A549 (cell line): ENCODE results near the gene RIIAD1. TPM values are rescaled to one million over a fixed set of nuclear protein-coding genes. Genes with fewer than 3 reads are reported as not detected.

Source experiments
- ATAC-seq, 2 experiments: fragments of 200-7000 bp in 1 of 2; fragments of >200 bp in 1 of 2; cut with Nextera tagmentation in 1 of 2; cut with Tn5 transposase in 1 of 2; 3 replicates each; pipeline versions ENCODE4 v1.8.0 to v1.9.1; 2018 to 2020; ENCODE audit warnings: mild to moderate bottlenecking in 1 of 2, moderate library complexity in 1 of 2
- CTCF ChIA-PET: fragments of 300-600 bp; sonication (Branson Sonifier 250); formaldehyde crosslinking; extraction: SDS; loops from one replicate; lab custom pipeline; 2021; ENCODE audit warnings: antibody characterized with exemption, inconsistent platforms; lab: Yijun Ruan, JAX
- POLR2A ChIA-PET: fragments of 350-600 bp; formaldehyde crosslinking; extraction: SDS; loops from one replicate; lab custom pipeline; 2021; ENCODE audit warnings: antibody characterized with exemption, inconsistent platforms; lab: Yijun Ruan, JAX
- DNase-seq, 2 experiments: peaks; one replicate each; pipeline versions ENCODE4 v3.0.0 to v3.0.0-alpha.2; 2011 to 2016; ENCODE audit warnings: low read depth in 1 of 2, low spot score in 1 of 2
- FAIRE-seq: peaks from 2 replicates; lab custom pipeline; 2011; peaks lifted over from hg19 to GRCh38; lab: Jason Lieb, UNC
- H3K27ac ChIP-seq, 2 experiments: fragments of >200 bp; sonication (Bioruptor Twin); formaldehyde crosslinking; 3 replicates each; pipeline ENCODE4 v1.5.1; 2016 to 2017
- H3K4me1 ChIP-seq: fragments of >200 bp; sonication (Bioruptor Twin); formaldehyde crosslinking; 3 replicates; pipeline ENCODE4 v1.6.1; 2016
- H3K4me2 ChIP-seq: fragments of >200 bp; sonication (Bioruptor Twin); formaldehyde crosslinking; 3 replicates; pipeline ENCODE4 v1.6.1; 2016
- H3K4me3 ChIP-seq: fragments of >200 bp; sonication (Bioruptor Twin); formaldehyde crosslinking; 3 replicates; pipeline ENCODE4 v1.5.1; 2016
- H3K9me3 ChIP-seq: fragments of >200 bp; sonication (Bioruptor Twin); formaldehyde crosslinking; 3 replicates; pipeline ENCODE4 v1.6.1; 2016
- BHLHE40 ChIP-seq: IDR thresholded peaks from 2 replicates; pipeline ENCODE4 v1.6.1; 2012; ENCODE audit warnings: low read depth, low read length, inconsistent platforms
- CBX2 ChIP-seq: fragments of 200-600 bp; sonication (generic); IDR thresholded peaks from 2 replicates; pipeline ENCODE4 v1.6.1; 2016; ENCODE audit warnings: low read depth, mild to moderate bottlenecking, borderline replicate concordance
- CBX8 ChIP-seq: fragments of 200-600 bp; sonication (generic); IDR thresholded peaks from 2 replicates; pipeline ENCODE4 v1.6.1; 2016
- CHD2 ChIP-seq: fragments of 150-350 bp; IDR thresholded peaks from 2 replicates; pipeline ENCODE4 v1.6.1; 2014; ENCODE audit warnings: low read length; ENCODE audit not compliant: partially characterized antibody
- EHF ChIP-seq: fragments of 250-450 bp; sonication (Bioruptor Pico); IDR thresholded peaks from 2 replicates; pipeline ENCODE4 v1.5.0; 2020; ENCODE audit warnings: mild to moderate bottlenecking
- EHMT2 ChIP-seq: fragments of 200-600 bp; sonication (generic); IDR thresholded peaks from 2 replicates; pipeline ENCODE4 v1.6.1; 2016; ENCODE audit warnings: antibody characterized with exemption, low read depth, mild to moderate bottlenecking, moderate library complexity
- ELK1 ChIP-seq: fragments of 150-350 bp; IDR thresholded peaks from 2 replicates; pipeline ENCODE4 v1.6.1; 2014; ENCODE audit warnings: low read depth, mild to moderate bottlenecking, low read length
- EP300 ChIP-seq, 2 experiments: fragments of >200 bp; sonication (Bioruptor Twin); formaldehyde crosslinking; IDR thresholded peaks; 2 replicates in 1 of 2; 3 replicates in 1 of 2; pipeline ENCODE4 v1.6.1; 2016 to 2017
- FOSB ChIP-seq: fragments of 250-450 bp; sonication (Bioruptor Pico); IDR thresholded peaks from 2 replicates; pipeline ENCODE4 v1.5.0; 2020; ENCODE audit warnings: mild to moderate bottlenecking, moderate library complexity
- FOSL2 ChIP-seq, 2 experiments: fragments of 450-650 bp in 1 of 2; fragments of >200 bp in 1 of 2; sonication (Bioruptor Twin) in 1 of 2; formaldehyde crosslinking; IDR thresholded peaks; 2 replicates each; pipeline versions ENCODE4 v1.5.0 to v1.6.1; 2016 to 2020; ENCODE audit warnings: mild to moderate bottlenecking in 1 of 2, moderate library complexity in 1 of 2
- HMGXB4 ChIP-seq: fragments of 250-450 bp; sonication (Bioruptor Pico); IDR thresholded peaks from 2 replicates; pipeline ENCODE4 v1.5.0; 2021; ENCODE audit warnings: mild to moderate bottlenecking, moderate library complexity, borderline replicate concordance
- HOXB5 ChIP-seq: fragments of 250-450 bp; sonication (Bioruptor Pico); IDR thresholded peaks from 2 replicates; pipeline ENCODE4 v1.5.0; 2020; ENCODE audit warnings: mild to moderate bottlenecking, moderate library complexity
- JUN ChIP-seq, 2 experiments: fragments of >200 bp; sonication (Bioruptor Twin); formaldehyde crosslinking; IDR thresholded peaks; 2 replicates in 1 of 2; 3 replicates in 1 of 2; pipeline ENCODE4 v1.6.1; 2016 to 2017
- JUNB ChIP-seq: fragments of >200 bp; sonication (Bioruptor Twin); formaldehyde crosslinking; IDR thresholded peaks from 2 replicates; pipeline ENCODE4 v1.6.1; 2016
- KDM5A ChIP-seq: fragments of 200-600 bp; sonication (generic); IDR thresholded peaks from 2 replicates; pipeline ENCODE4 v1.6.1; 2016; ENCODE audit warnings: antibody characterized with exemption, mild to moderate bottlenecking
- MAZ ChIP-seq: fragments of 150-350 bp; IDR thresholded peaks from 2 replicates; pipeline ENCODE4 v1.6.1; 2014; ENCODE audit warnings: antibody characterized with exemption, low read depth, low read length, borderline replicate concordance
- NPAS2 ChIP-seq: fragments of 250-450 bp; sonication (Bioruptor Pico); IDR thresholded peaks from 2 replicates; pipeline ENCODE4 v1.8.0; 2022; ENCODE audit warnings: mild to moderate bottlenecking, moderate library complexity, borderline replicate concordance
- PHF8 ChIP-seq: fragments of 200-600 bp; sonication (generic); IDR thresholded peaks from 2 replicates; pipeline ENCODE4 v1.6.1; 2016; ENCODE audit warnings: low read depth, mild to moderate bottlenecking, antibody characterized with exemption, moderate library complexity, borderline replicate concordance
- POLR2A ChIP-seq: IDR thresholded peaks from 2 replicates; pipeline ENCODE4 v1.6.1; 2012; ENCODE audit warnings: mild to moderate bottlenecking, low read length
- POLR2AphosphoS2 ChIP-seq: conservative IDR thresholded peaks from 2 replicates; pipeline ENCODE4 v1.6.1; 2012; ENCODE audit warnings: low read length, improper control_type of control experiment, inconsistent platforms
- RAD21 ChIP-seq, 2 experiments: fragments of >200 bp in 1 of 2; sonication (Bioruptor Twin) in 1 of 2; formaldehyde crosslinking in 1 of 2; IDR thresholded peaks in 1 of 2; conservative IDR thresholded peaks in 1 of 2; 2 replicates in 1 of 2; 3 replicates in 1 of 2; pipeline ENCODE4 v1.6.1; 2012 to 2018; ENCODE audit warnings: inconsistent platforms in 1 of 2
- RARB ChIP-seq: fragments of 250-450 bp; sonication (Bioruptor Pico); IDR thresholded peaks from 2 replicates; pipeline ENCODE4 v1.8.0; 2021; ENCODE audit warnings: mild to moderate bottlenecking, moderate library complexity
- RCOR1 ChIP-seq: fragments of 150-350 bp; IDR thresholded peaks from 2 replicates; pipeline ENCODE4 v1.6.1; 2014; ENCODE audit warnings: antibody characterized with exemption, low read length, low read depth
- RNF2 ChIP-seq: fragments of 200-600 bp; sonication (generic); IDR thresholded peaks from 2 replicates; pipeline ENCODE4 v1.6.1; 2016; ENCODE audit warnings: low read depth, mild to moderate bottlenecking, antibody characterized with exemption, moderate library complexity, borderline replicate concordance
- SREBF2 ChIP-seq: fragments of 450-650 bp; IDR thresholded peaks from 2 replicates; pipeline ENCODE4 v1.6.1; 2014; ENCODE audit warnings: mild to moderate bottlenecking, moderate library complexity
- ZFP36 ChIP-seq: fragments of 450-650 bp; IDR thresholded peaks from 2 replicates; pipeline ENCODE4 v1.6.1; 2014; ENCODE audit warnings: borderline replicate concordance; ENCODE audit not compliant: partially characterized antibody
- ZNF302 ChIP-seq: fragments of 250-450 bp; sonication (Bioruptor Pico); IDR thresholded peaks from 2 replicates; pipeline ENCODE4 v1.9.0; 2021; ENCODE audit warnings: inconsistent platforms, mild to moderate bottlenecking, moderate library complexity
- WGBS: methylation state at CpG from one replicate; pipeline ENCODE4 v1.1.6; 2017; ENCODE audit errors: missing lambda C conversion rate; 5-methylcytosine and 5-hydroxymethylcytosine counted together
- polyA plus RNA-seq, 4 experiments: library from polyadenylated mRNA; depleted of rRNA in 3 of 4; stranded (reverse); fragments of >200 nt; fragmentation: RNase III in 1 of 4; extraction: RNeasy Plus Mini Kit Qiagen cat#74134 plus additional on column Dnase treatment in 1 of 4; gene quantifications; 2 replicates in 3 of 4; 3 replicates in 1 of 4; pipeline ENCODE4 v1.2.3, GENCODE V29; 2011 to 2017
- TF ChIP-seq, protein P1 (sequence below): fragments of 450-650 bp; IDR thresholded peaks from 2 replicates; pipeline ENCODE4 v1.6.1; 2014; ENCODE audit warnings: antibody characterized with exemption

Gene RIIAD1
- polyA plus RNA-seq, 2 of the 4 experiments (the other 2 are of a cell fraction): not detected

GRCh38 chr1:151710187-151710840 is 11.0 kb upstream of the RIIAD1 start:
- Histone ChIP-seq H3K27ac (no peak overlapping the region), H3K4me3 (no peak overlapping the region), H3K4me1 (peaks cover 13% of the 10 kb centered on the region), H3K9me3 (no peaks in the 10 kb centered on the region)
- POLR2A ChIA-PET: no interaction called here
- 69% methylated on average over 14 of the region's 15 CpGs for WGBS
- no peak for TF ChIP-seq FOSL2 (IDR thresholded peaks at IDR 0.05)
- 0 out of 2 replicates have a peak, but pooled peaks have one; percentile 7 for TF ChIP-seq FOSL2 (CRISPR knock-in tag; IDR thresholded peaks at IDR 0.05)
- TF ChIP-seq, protein P1, sequence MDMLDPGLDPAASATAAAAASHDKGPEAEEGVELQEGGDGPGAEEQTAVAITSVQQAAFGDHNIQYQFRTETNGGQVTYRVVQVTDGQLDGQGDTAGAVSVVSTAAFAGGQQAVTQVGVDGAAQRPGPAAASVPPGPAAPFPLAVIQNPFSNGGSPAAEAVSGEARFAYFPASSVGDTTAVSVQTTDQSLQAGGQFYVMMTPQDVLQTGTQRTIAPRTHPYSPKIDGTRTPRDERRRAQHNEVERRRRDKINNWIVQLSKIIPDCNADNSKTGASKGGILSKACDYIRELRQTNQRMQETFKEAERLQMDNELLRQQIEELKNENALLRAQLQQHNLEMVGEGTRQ: no peak
- TF ChIP-seq, all 56 proteins: peak for 1
- no peak for DNase-seq
- CTCF ChIA-PET: interaction anchor here (1.0 to 1.4 kb wide), 3 partner anchors 14 to 116 kb away, joined by 3 to 4 read pairs (median 3); no protein-coding TSS in a partner anchor
- ATAC-seq: no peak
- no peak overlapping the region for H3K4me2 ChIP-seq
- no peak for FAIRE-seq

DNA sequence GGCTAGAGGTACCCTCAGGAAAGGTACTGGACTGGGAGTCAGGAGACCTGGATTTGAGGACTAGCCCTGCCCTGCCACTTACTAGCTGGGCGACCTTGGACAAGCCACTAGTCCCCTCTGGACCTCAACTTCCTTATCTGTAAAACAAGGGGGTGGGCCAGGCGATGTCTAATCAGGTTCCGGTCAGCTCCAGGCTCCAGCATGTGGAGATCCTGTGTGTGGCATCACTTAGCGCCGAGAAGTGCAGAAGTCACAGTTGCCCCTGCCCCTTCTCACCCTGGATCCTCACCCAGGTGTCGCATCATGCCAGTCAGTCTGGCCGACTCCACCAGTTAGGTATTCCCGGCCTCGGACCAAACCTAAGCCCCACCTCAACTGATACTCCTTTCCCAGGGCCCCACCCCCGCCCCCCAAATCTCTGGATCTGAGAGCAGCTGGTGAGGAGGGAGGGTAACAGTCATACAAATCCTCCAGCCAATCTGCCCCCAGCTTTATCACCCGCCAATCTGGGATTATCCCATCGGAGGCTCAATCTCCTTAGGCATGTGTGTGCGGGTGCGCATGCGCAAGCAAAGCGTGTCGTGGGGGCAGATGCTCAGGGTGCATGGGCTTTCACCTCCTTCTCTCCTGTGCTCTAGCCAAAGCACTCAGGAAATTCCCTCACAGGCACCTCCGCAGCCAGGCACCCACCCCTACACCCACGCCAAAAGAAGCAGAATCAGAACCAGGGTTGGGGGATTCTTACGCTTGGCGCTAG is 10.1 kb upstream of the RIIAD1 start:
- no peak for FAIRE-seq
- TF ChIP-seq EHMT2: no peak
- TF ChIP-seq SREBF2: no peak
- no peak for TF ChIP-seq JUNB
- no peak for TF ChIP-seq RARB (CRISPR knock-in tag)
- TF ChIP-seq HMGXB4 (CRISPR knock-in tag): no peak
- TF ChIP-seq BHLHE40: no peak
- no peak for TF ChIP-seq PHF8
- TF ChIP-seq ZNF302 (CRISPR knock-in tag): no peak
- TF ChIP-seq EP300 (IDR thresholded peaks at IDR 0.05): no peak
- TF ChIP-seq MAZ: no peak
- TF ChIP-seq RAD21 (conservative IDR thresholded peaks at IDR 0.05 in 1 of 2, IDR thresholded peaks at IDR 0.05 in 1 of 2): no peak
- no peak for TF ChIP-seq EHF (CRISPR knock-in tag)

DNA sequence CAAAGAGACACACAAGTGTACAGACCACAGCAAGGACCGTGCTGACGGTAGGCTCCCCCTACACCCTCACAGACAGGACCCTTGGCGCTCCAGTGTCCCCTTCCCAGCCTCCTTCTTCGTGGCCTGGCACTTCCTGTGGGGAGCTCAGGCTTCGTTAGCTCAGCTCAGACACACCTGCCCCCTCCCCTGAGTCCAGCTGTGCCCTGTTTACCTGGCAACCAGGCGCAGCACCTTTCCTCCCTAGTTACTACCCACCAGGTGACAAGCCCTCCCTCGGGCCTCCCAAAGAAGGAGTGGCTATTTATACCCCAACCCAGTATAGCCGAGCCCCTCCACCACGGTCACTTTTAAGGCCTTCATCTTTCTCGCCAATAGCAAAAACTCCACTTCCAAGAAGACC is 9.4 kb upstream of the RIIAD1 start:
- Histone ChIP-seq H3K4me2 (no peak overlapping the region), H3K4me1 (peaks cover 17% of the 10 kb centered on the region), H3K27ac (no peak overlapping the region), H3K9me3 (no peaks in the 10 kb centered on the region), H3K4me3 (no peak overlapping the region)
- DNase-seq (no peak), ATAC-seq (no peak)
- ChIA-PET CTCF (interaction anchor here (0.6 to 1.5 kb wide), 4 partner anchors 19 to 288 kb away, joined by 3 to 4 read pairs (median 4); no protein-coding TSS in a partner anchor), POLR2A (no interaction called here)
- no peak for TF ChIP-seq ZFP36
- TF ChIP-seq JUNB: no peak
- TF ChIP-seq HOXB5: no peak
- no peak for TF ChIP-seq POLR2AphosphoS2
- TF ChIP-seq MAZ: no peak
- no peak for TF ChIP-seq FOSL2 (IDR thresholded peaks at IDR 0.05)
- TF ChIP-seq FOSL2 (CRISPR knock-in tag; IDR thresholded peaks at IDR 0.05): no peak
- TF ChIP-seq POLR2A: no peak
- TF ChIP-seq CHD2: no peak
- no peak for TF ChIP-seq RCOR1
- TF ChIP-seq JUN (IDR thresholded peaks at IDR 0.05): no peak
- no peak for TF ChIP-seq KDM5A
- TF ChIP-seq RNF2: no peak
- no peak for TF ChIP-seq NPAS2 (CRISPR knock-in tag)
- no peak for TF ChIP-seq ELK1
- TF ChIP-seq RARB (CRISPR knock-in tag): no peak
- no peak for TF ChIP-seq CBX2
- no peak for TF ChIP-seq CBX8
- TF ChIP-seq PHF8: no peak
- no peak for TF ChIP-seq FOSB (CRISPR knock-in tag)
- TF ChIP-seq, all 56 proteins: peak for 0
- no peak for FAIRE-seq
- 68% methylated on average over 10 of the region's 10 CpGs for WGBS

More for the DNA sequence above, 10.1 kb upstream of the RIIAD1 start:
- H3K27ac ChIP-seq: no peak overlapping the region
- POLR2A ChIA-PET: no interaction called here
- no peak for ATAC-seq
- no peak for DNase-seq
- H3K4me2 ChIP-seq: no peak overlapping the region
- CTCF ChIA-PET: interaction anchor here (1.0 to 1.4 kb wide), 4 partner anchors 13 to 117 kb away, joined by 3 to 4 read pairs (median 4); no protein-coding TSS in a partner anchor
- H3K4me3 ChIP-seq: no peak overlapping the region
- WGBS: 88% methylated on average over 20 of the region's 21 CpGs
- H3K4me1 ChIP-seq: peaks cover 10% of the 10 kb centered on the region
- H3K9me3 ChIP-seq: no peaks in the 10 kb centered on the region
